H1 (cell line): ENCODE results near the gene LEFTY1. TPM values are rescaled to one million over a fixed set of nuclear protein-coding genes. Genes with fewer than 3 reads are reported as not detected.

Source experiments
- CHD7 ChIP-seq: fragments of 300-600 bp; sonication (generic); IDR thresholded peaks from 2 replicates; pipeline ENCODE4 v1.7.1; 2012; ENCODE audit warnings: low read length, moderate library complexity, mild to moderate bottlenecking, inconsistent platforms; ENCODE audit not compliant: insufficient replicate concordance
- polyA plus RNA-seq, 7 experiments: library from polyadenylated mRNA; depleted of rRNA in 3 of 7; stranded (reverse) in 5 of 7; unstranded in 2 of 7; fragments of >200 nt in 5 of 7; fragments of 200-250 nt in 2 of 7; gene quantifications; 1 replicate in 5 of 7; 2 replicates in 1 of 7; 4 replicates in 1 of 7; pipeline versions ENCODE4 v1.2.1 to v1.2.3, GENCODE V29; 2011 to 2013; ENCODE audit warnings: missing spikeins in 2 of 7, mixed read lengths in 2 of 7
- total RNA-seq: library from RNA; stranded (reverse); fragmentation: NEBNext Ultra II Directional; extraction: Animal tissue kit (Norgen Biotek cat#: 25700); gene quantifications from 2 replicates; pipeline ENCODE4 v1.2.1, GENCODE V29; 2021

Gene LEFTY1
- total and polyA plus RNA-seq, 2 of the 8 experiments (the other 6 are each of a cell fraction or from before 2014, with no cell fraction given), result 4.5 to 11.7 TPM

GRCh38 chr1:225875044-225875815, 13.7 kb downstream of the LEFTY1 start (continued):
- no peak for TF ChIP-seq CHD7
